ENCODE data around the gene ZBTB3. TPM values are rescaled to one million over a fixed set of nuclear protein-coding genes. Genes with fewer than 3 reads are reported as not detected.
"Not testable (repeated sequence)": the region's sequence is repeated elsewhere in the genome, so short reads cannot be mapped to it uniquely, and the experiment has no call there.

Gene ZBTB3
- total and polyA plus RNA-seq, 7 experiments from 2014 or later, result 4.1 to 24.1 (median 8.4) TPM

DNA sequence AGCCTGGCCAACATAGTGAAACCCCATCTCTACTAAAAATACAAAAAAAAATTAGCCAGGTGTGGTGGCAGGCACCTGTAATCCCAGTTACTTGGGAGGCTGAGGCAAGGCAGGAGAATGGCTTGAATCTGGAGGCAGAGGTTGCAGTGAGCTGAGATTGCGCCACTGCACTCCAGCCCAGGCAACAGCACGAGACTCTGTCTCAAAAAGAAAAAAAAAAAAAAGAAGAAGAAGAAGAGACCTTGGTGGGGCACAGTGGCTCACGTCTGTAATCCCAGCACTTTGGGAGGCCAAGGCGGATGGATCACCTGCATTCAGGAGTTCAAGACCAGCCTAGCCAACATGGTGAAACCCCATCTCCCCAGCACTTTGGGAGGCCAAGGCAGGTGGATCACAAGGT is 50.0 kb downstream of the ZBTB3 start:
- CTCF ChIA-PET; intact Hi-C loops (cut with micrococcal nuclease); H3K9me3 Mint-ChIP-seq; H3K27ac ChIP-seq (ENCODE audit: low read depth, low read length); H3K27ac Mint-ChIP-seq; H3K27me3 ChIP-seq (ENCODE audit: control insufficient read depth in 2 of 2, insufficient read depth in 2 of 2, low read length in 2 of 2); H3K4me3 ChIP-seq (ENCODE audit: low read length); H3K4me3 Mint-ChIP-seq; H3K36me3 ChIP-seq (ENCODE audit: control insufficient read depth in 2 of 3, insufficient read depth in 3 of 3, low read length in 3 of 3); H3K9me3 ChIP-seq (ENCODE audit: control insufficient read depth in 2 of 3, low read length in 3 of 3); ATAC-seq; DNase-seq; H3K27me3 Mint-ChIP-seq: not testable (repeated sequence)
- peaks cover 29 to 36% of the 10 kb centered on the region in 2 donors for H3K4me1 ChIP-seq (ENCODE audit: control insufficient read depth in 2 of 2, insufficient read depth in 2 of 2, low read length in 2 of 2)
- POLR2A ChIA-PET, result interaction anchor here (0.6 to 13.6 kb wide), 11 partner anchors 11 to 302 kb away, joined by 3 to 347 read pairs (median 4); partner anchors contain the start of genes C11orf98, CSKMT, HNRNPUL2 and TTC9C
- Mint-ChIP-seq H3K36me3 (peaks cover 0 to 13% (median 5%) of the 10 kb centered on the region in 5 donors), H3K4me1 (peaks cover 13 to 36% (median 31%) of the 10 kb centered on the region in 7 donors)

DNA sequence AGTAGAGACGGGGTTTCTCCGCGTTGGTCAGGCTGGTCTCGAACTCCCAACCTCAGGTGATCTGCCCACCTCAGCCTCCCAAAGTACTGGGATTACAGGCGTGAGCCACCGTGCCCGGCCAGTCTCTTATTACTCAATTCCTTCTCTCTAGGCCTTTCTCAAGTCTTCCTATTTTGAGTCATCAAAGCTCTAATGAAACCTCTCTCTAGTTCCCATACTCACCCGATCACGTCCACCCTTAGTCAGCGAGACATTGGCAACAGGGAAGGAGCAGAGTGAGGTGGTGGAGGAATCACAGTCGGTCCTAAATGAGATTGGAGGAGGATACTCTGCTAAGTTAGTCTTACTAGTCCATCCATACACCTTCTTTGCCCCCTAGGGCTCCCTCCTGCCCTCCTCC is 51.7 kb downstream of the ZBTB3 start:
- Mint-ChIP-seq H3K27ac (peak overlapping the region in 1 of 9 donors; percentile 41), H3K9me3 (no peaks in the 10 kb centered on the region), H3K4me3 (no peak overlapping the region), H3K27me3 (no peaks in the 10 kb centered on the region), H3K36me3 (peaks cover 0 to 16% (median 5%) of the 10 kb centered on the region in 5 donors), H3K4me1 (peaks cover 9 to 20% (median 17%) of the 10 kb centered on the region in 7 donors)
- intact Hi-C loops (cut with micrococcal nuclease), result no loop called here
- DNase-seq, result no peak
- peaks cover 0 to 6% (median 0%) of the 10 kb centered on the region in 3 experiments for H3K36me3 ChIP-seq (ENCODE audit: control insufficient read depth in 2 of 3, insufficient read depth in 3 of 3, low read length in 3 of 3)
- H3K27ac ChIP-seq (ENCODE audit: low read depth, low read length), result no peak overlapping the region
- peaks cover 17 to 19% of the 10 kb centered on the region in 2 donors for H3K4me1 ChIP-seq (ENCODE audit: control insufficient read depth in 2 of 2, insufficient read depth in 2 of 2, low read length in 2 of 2)
- ChIA-PET POLR2A (interaction anchor here (1.1 to 8.8 kb wide), 7 partner anchors 15 to 152 kb away, joined by 3 to 81 read pairs (median 5); partner anchors contain the start of genes C11orf98, CSKMT, HNRNPUL2 and INTS5), CTCF (no interaction called here)
- H3K4me3 ChIP-seq (ENCODE audit: low read length), result no peak overlapping the region
- no peaks in the 10 kb centered on the region for H3K9me3 ChIP-seq (ENCODE audit: control insufficient read depth in 2 of 3, low read length in 3 of 3)
- H3K27me3 ChIP-seq (ENCODE audit: control insufficient read depth in 2 of 2, insufficient read depth in 2 of 2, low read length in 2 of 2), result no peaks in the 10 kb centered on the region
- ATAC-seq, result peak; percentile 21

Small RNA genes within 50 kb of the gene (microRNA-seq; reads per million reads assigned to microRNA genes)
- gene MIR6514 (ENCODE audit: borderline microRNAs expressed) (not detected), gene MIR6748 (ENCODE audit: borderline microRNAs expressed) (not detected)

Other genes starting within 250 kb of the ZBTB3 start
- gene AHNAK, start 207.4 kb downstream of the ZBTB3 start, total RNA-seq, result 100 to 1,000 TPM; 174 to 622 (median 243) TPM
- gene AHNAK, start 207.4 kb downstream of the ZBTB3 start, polyA plus RNA-seq, result 1 to 10 TPM; 6.7 to 7.7 TPM
- gene EEF1G, start 180.3 kb downstream of the ZBTB3 start, total RNA-seq, result 1,000 to 10,000 TPM; 1,186 to 2,550 (median 2,338) TPM
- gene EEF1G, start 180.3 kb downstream of the ZBTB3 start, polyA plus RNA-seq, result 1,000 to 10,000 TPM; 2,027 to 2,354 TPM
- gene TUT1, start 162.6 kb downstream of the ZBTB3 start, total RNA-seq, result 10 to 100 TPM; 34.5 to 54.6 (median 37.4) TPM
- 10 to 100 TPM; 20.2 to 25.4 TPM for gene TUT1, start 162.6 kb downstream of the ZBTB3 start, polyA plus RNA-seq
- 100 to 1,000 TPM; 134 to 238 (median 199) TPM for gene MTA2, start 152.3 kb downstream of the ZBTB3 start, total RNA-seq
- gene MTA2, start 152.3 kb downstream of the ZBTB3 start, polyA plus RNA-seq, result 10 to 100 TPM; 25.6 to 46.4 TPM
- 100 to 1,000 TPM; 152 to 209 (median 188) TPM for gene EML3, start 141.4 kb downstream of the ZBTB3 start, total RNA-seq
- 10 to 100 TPM; 14.6 to 23.9 TPM for gene EML3, start 141.4 kb downstream of the ZBTB3 start, polyA plus RNA-seq
- 1 to 10 TPM; 1.2 to 2.4 (median 2.0) TPM for gene ROM1, start 140.9 kb downstream of the ZBTB3 start, total RNA-seq
- gene ROM1, start 140.9 kb downstream of the ZBTB3 start, polyA plus RNA-seq, result under 1 TPM in 1 of 2 donors, not detected in 1; 0.51 TPM
- 10 to 100 TPM; 55.8 to 78.1 (median 71.2) TPM for gene B3GAT3, start 132.2 kb downstream of the ZBTB3 start, total RNA-seq
- gene B3GAT3, start 132.2 kb downstream of the ZBTB3 start, polyA plus RNA-seq, result 10 to 100 TPM; 35.0 to 41.9 TPM
- gene GANAB, start 107.5 kb downstream of the ZBTB3 start, total RNA-seq, result 100 to 1,000 TPM; 203 to 313 (median 286) TPM
- 100 to 1,000 TPM; 157 to 189 TPM for gene GANAB, start 107.5 kb downstream of the ZBTB3 start, polyA plus RNA-seq
- gene INTS5, start 100.9 kb downstream of the ZBTB3 start, total RNA-seq, result 10 to 100 TPM; 14.0 to 33.8 (median 32.1) TPM
- gene INTS5, start 100.9 kb downstream of the ZBTB3 start, polyA plus RNA-seq, result 10 to 100 TPM; 39.1 to 72.2 TPM
- 100 to 1,000 TPM in 1 of 5 experiments, 10 to 100 TPM in 4; 23.2 to 103 (median 47.6) TPM for gene C11orf98, start 89.0 kb downstream of the ZBTB3 start, total RNA-seq
- gene C11orf98, start 89.0 kb downstream of the ZBTB3 start, polyA plus RNA-seq, result 10 to 100 TPM; 84.2 to 96.9 TPM
- gene CSKMT, start 88.8 kb downstream of the ZBTB3 start, total RNA-seq, result 10 to 100 TPM in 4 of 5 experiments, 1 to 10 TPM in 1; 8.9 to 29.3 (median 23.7) TPM
- gene CSKMT, start 88.8 kb downstream of the ZBTB3 start, polyA plus RNA-seq, result 1 to 10 TPM; 2.5 TPM
- gene UQCC3, start 82.5 kb downstream of the ZBTB3 start, total RNA-seq, result 1 to 10 TPM; 2.2 to 8.2 (median 5.8) TPM
- 10 to 100 TPM in 1 of 2 donors, 1 to 10 TPM in 1; 9.1 to 11.1 TPM for gene UQCC3, start 82.5 kb downstream of the ZBTB3 start, polyA plus RNA-seq
- gene LBHD1, start 81.9 kb downstream of the ZBTB3 start, total RNA-seq, result 10 to 100 TPM; 13.8 to 26.4 (median 20.8) TPM
- gene LBHD1, start 81.9 kb downstream of the ZBTB3 start, polyA plus RNA-seq, result 1 to 10 TPM; 3.5 to 5.9 TPM
- gene UBXN1, start 75.1 kb downstream of the ZBTB3 start, total RNA-seq, result 100 to 1,000 TPM; 114 to 215 (median 207) TPM
- gene UBXN1, start 75.1 kb downstream of the ZBTB3 start, polyA plus RNA-seq, result 100 to 1,000 TPM; 218 to 256 TPM
- gene LRRN4CL, start 64.6 kb downstream of the ZBTB3 start, total RNA-seq, result under 1 TPM in 3 of 5 experiments, not detected in 2; 0.12 to 0.38 (median 0.24) TPM
- gene LRRN4CL, start 64.6 kb downstream of the ZBTB3 start, polyA plus RNA-seq, result not detected
- 10 to 100 TPM; 28.4 to 53.9 (median 39.0) TPM for gene BSCL2, start 46.7 kb downstream of the ZBTB3 start, total RNA-seq
- 10 to 100 TPM; 57.9 to 63.5 TPM for gene BSCL2, start 46.7 kb downstream of the ZBTB3 start, polyA plus RNA-seq
- not detected for gene GNG3, start 46.5 kb downstream of the ZBTB3 start, total RNA-seq
- not detected for gene GNG3, start 46.5 kb downstream of the ZBTB3 start, polyA plus RNA-seq
- gene HNRNPUL2, start 26.7 kb downstream of the ZBTB3 start, total RNA-seq, result 10 to 100 TPM; 43.4 to 77.5 (median 65.3) TPM
- gene HNRNPUL2, start 26.7 kb downstream of the ZBTB3 start, polyA plus RNA-seq, result 1 to 10 TPM; 1.9 TPM
- 10 to 100 TPM; 13.1 to 53.0 (median 47.1) TPM for gene TTC9C, start 25.7 kb downstream of the ZBTB3 start, total RNA-seq
- 10 to 100 TPM; 12.0 to 29.3 TPM for gene TTC9C, start 25.7 kb downstream of the ZBTB3 start, polyA plus RNA-seq
- 100 to 1,000 TPM in 1 of 5 experiments, 10 to 100 TPM in 4; 62.7 to 109 (median 77.8) TPM for gene POLR2G, start 7.4 kb upstream of the ZBTB3 start, total RNA-seq
- 100 to 1,000 TPM; 225 to 245 TPM for gene POLR2G, start 7.4 kb upstream of the ZBTB3 start, polyA plus RNA-seq
- gene TAF6L, start 17.2 kb upstream of the ZBTB3 start, total RNA-seq, result 10 to 100 TPM; 13.1 to 34.9 (median 24.1) TPM
- gene TAF6L, start 17.2 kb upstream of the ZBTB3 start, polyA plus RNA-seq, result 10 to 100 TPM in 1 of 2 donors, 1 to 10 TPM in 1; 8.4 to 13.9 TPM
- gene TMEM179B, start 33.2 kb upstream of the ZBTB3 start, total RNA-seq, result 10 to 100 TPM; 23.2 to 72.3 (median 50.9) TPM
- gene TMEM179B, start 33.2 kb upstream of the ZBTB3 start, polyA plus RNA-seq, result 100 to 1,000 TPM; 103 to 113 TPM
- gene TMEM223, start 37.8 kb upstream of the ZBTB3 start, total RNA-seq, result 10 to 100 TPM in 3 of 5 experiments, 1 to 10 TPM in 2; 6.3 to 24.5 (median 21.0) TPM
- 10 to 100 TPM; 58.5 to 60.4 TPM for gene TMEM223, start 37.8 kb upstream of the ZBTB3 start, polyA plus RNA-seq
- 100 to 1,000 TPM in 4 of 5 experiments, 10 to 100 TPM in 1; 92.1 to 421 (median 195) TPM for gene NXF1, start 51.3 kb upstream of the ZBTB3 start, total RNA-seq
- 100 to 1,000 TPM in 1 of 2 donors, 10 to 100 TPM in 1; 66.9 to 106 TPM for gene NXF1, start 51.3 kb upstream of the ZBTB3 start, polyA plus RNA-seq
- 100 to 1,000 TPM in 2 of 5 experiments, 10 to 100 TPM in 3; 47.0 to 152 (median 57.3) TPM for gene STX5, start 77.9 kb upstream of the ZBTB3 start, total RNA-seq
- 10 to 100 TPM; 23.8 to 32.8 TPM for gene STX5, start 77.9 kb upstream of the ZBTB3 start, polyA plus RNA-seq
- gene TEX54, start 78.7 kb upstream of the ZBTB3 start, total RNA-seq, result under 1 TPM in 1 of 5 experiments, not detected in 4; 0.89 TPM
- 1 to 10 TPM; 1.6 to 2.1 TPM for gene TEX54, start 78.7 kb upstream of the ZBTB3 start, polyA plus RNA-seq
- 100 to 1,000 TPM in 4 of 5 experiments, 10 to 100 TPM in 1; 87.2 to 279 (median 102) TPM for gene WDR74, start 85.4 kb upstream of the ZBTB3 start, total RNA-seq
- 10 to 100 TPM; 55.0 to 56.9 TPM for gene WDR74, start 85.4 kb upstream of the ZBTB3 start, polyA plus RNA-seq
- 100 to 1,000 TPM; 159 to 239 (median 218) TPM for gene SLC3A2, start 126.7 kb upstream of the ZBTB3 start, total RNA-seq
- 100 to 1,000 TPM; 118 to 189 TPM for gene SLC3A2, start 126.7 kb upstream of the ZBTB3 start, polyA plus RNA-seq
- gene CHRM1, start 167.2 kb upstream of the ZBTB3 start, total RNA-seq, result not detected
- gene CHRM1, start 167.2 kb upstream of the ZBTB3 start, polyA plus RNA-seq, result not detected
- gene SLC22A6, start 230.8 kb upstream of the ZBTB3 start, total RNA-seq, result not detected
- gene SLC22A6, start 230.8 kb upstream of the ZBTB3 start, polyA plus RNA-seq, result not detected

Data from naive thymus-derived CD4-positive, alpha-beta T cell (primary cell).